Limb (tissue), 2 donors: ENCODE results near the gene MICAL1.

ENCODE experiments used
- DNase-seq, 2 donors: peaks; one replicate each; pipeline ENCODE4 v3.0.0-alpha.2; 2016; ENCODE audit errors: extremely low spot score in 2 of 2

The MICAL1 gene, protein sequence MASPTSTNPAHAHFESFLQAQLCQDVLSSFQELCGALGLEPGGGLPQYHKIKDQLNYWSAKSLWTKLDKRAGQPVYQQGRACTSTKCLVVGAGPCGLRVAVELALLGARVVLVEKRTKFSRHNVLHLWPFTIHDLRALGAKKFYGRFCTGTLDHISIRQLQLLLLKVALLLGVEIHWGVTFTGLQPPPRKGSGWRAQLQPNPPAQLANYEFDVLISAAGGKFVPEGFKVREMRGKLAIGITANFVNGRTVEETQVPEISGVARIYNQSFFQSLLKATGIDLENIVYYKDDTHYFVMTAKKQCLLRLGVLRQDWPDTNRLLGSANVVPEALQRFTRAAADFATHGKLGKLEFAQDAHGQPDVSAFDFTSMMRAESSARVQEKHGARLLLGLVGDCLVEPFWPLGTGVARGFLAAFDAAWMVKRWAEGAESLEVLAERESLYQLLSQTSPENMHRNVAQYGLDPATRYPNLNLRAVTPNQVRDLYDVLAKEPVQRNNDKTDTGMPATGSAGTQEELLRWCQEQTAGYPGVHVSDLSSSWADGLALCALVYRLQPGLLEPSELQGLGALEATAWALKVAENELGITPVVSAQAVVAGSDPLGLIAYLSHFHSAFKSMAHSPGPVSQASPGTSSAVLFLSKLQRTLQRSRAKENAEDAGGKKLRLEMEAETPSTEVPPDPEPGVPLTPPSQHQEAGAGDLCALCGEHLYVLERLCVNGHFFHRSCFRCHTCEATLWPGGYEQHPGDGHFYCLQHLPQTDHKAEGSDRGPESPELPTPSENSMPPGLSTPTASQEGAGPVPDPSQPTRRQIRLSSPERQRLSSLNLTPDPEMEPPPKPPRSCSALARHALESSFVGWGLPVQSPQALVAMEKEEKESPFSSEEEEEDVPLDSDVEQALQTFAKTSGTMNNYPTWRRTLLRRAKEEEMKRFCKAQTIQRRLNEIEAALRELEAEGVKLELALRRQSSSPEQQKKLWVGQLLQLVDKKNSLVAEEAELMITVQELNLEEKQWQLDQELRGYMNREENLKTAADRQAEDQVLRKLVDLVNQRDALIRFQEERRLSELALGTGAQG

DNA sequence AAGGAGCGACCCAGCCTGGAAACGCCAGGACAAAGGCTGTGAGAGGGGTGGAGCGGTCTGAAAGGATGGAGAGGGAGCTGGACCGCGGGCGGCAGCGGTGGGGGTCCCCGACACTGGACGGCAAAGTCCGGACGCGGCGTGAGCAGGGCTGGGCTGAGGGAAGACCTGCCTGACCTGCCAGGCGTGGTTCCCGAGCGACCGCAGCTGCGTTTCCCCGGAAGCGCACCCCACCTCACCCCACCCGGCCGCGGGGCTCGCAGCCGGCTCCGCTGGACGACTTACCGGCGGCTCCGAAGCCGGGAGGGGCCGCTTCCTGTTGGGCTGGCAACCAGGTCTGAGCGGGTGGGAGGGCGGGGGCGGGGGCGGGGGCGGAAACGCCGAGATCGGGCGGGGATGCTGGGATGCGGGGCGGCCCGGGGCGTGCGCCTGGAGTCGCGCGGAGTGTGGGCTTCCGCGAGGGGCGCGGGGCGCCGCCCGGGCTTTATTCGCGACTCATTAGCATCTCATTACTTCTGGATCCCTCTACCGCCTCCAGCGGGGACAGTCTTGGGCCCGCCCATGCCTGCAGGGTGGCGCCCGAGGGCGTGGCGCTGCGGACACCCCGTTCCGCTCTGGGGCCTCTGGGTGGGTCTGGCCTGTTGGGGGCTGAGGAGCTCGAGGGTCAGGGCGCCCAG is at the start of gene MICAL1:
Gene MICAL1, minus strand, starts transcription at position 336 of the 674 bp plus-strand sequence. CDS start 1,576 bp downstream, outside the sequence.
- DNase-seq = peak; percentile 14 to 83

DNA sequence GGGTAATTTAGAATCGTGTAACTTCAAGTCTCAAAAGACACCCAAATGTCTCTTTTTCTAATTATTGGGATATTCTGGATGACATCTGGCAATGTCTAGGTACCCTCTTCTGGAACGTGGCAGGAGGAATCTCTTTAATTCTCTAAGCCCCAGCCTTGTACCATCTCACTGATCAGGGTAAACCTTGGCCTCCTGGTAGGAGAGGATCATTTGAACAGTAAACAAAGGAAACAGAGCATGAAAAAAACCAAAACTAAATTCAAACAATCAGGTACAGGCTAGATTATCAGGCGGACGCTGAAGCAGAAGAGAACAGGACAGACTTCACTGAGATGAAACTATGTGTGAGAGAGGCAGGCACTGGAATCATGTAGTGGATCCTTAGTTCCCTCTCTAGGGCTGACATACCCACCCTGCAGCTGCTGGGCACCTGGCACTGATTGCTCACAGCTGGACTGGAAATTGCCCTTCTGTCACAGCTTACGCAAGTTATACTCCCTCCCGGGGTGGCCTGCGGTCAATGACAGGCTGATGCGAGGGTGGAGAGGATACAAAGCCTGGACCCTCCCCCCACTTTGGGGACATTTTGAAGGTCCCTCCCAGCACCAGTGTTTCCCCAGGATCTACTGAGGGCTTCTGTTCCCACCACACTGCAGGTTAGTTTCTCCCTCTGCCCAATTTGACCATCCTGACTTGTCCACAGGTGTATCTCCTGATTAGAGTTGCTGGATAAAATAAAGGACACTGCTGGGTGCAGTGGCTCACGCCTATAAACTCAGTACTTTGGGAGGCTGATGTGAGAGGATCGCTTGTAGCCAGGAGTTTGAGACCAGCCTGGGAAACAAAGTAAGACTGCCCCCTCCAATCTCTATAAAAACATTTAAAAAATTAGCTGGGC is 48.0 kb upstream of the MICAL1 start:
- peak; percentile 38 to 45 for DNase-seq

DNA sequence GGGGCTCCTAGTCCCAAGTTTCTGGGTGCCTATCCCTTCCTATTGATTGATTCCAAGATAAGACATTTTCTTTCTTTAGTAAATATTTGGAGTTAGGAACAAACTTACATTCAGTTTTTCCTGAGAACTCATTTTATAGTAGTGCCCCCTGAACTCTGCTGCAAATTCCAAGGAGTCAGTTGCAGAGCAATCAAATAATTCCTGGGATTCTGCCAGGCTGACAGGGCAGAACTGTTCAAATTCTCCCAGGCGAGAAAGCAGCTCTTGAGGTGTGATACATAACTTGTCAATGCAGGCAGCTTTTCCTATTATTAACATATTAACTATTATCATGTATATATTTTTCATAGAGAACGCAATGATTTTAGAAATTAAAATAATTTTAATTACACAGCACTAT is 43.4 kb upstream of the MICAL1 start:
- no peak for DNase-seq

DNA sequence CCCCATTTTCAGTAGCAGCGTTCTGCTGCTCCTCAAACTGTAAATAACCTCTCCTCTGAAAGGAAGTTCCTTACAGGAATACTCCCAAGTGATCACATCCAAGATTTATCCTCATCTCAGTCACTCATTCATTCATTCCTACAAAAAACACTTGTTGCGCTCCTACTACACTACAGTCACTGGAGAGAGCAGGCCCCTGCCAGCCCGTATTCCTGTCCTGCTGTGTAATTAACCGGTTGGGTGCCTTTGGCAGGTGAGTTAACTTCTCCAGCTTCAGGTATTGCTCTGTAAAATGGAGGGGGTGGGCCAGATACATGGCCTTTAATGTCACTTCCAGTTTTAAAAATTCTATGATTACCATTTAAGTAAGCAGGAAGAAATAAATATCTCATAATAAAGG is 42.5 kb upstream of the MICAL1 start:
- no peak for DNase-seq

DNA sequence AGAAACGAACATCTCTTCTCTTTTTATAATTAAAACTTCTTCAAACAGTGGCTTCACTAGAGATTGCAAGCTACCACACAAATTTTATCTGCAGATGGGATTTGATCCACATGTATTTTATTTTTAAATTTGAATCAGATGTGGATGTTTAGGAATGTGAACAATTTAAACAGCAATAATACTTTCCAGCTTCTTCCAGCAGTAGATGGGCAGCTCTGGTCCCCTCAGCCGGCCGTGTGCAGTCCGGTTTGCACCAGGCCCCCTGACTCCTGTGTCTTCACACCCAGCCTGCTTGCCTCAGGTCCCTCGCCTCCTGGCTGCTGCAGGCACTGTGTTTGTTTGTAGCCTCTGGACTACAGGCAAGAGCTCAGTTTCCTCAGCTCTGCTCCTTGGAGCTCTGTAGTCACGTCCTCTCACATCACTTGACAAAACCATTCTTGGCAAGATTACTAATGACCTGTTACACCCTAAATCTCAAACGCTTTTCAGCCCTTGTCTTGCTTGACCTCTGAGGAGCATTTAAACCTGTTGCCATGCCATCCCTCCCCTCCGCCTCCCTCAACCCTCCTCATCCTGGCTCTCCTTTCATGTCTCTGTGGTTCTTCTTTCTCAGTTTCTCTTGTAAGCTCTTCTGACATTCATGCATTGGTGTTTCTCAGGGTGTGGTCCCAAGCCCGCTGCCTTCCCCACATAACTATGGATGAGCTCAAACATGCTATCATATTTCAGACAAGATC is 40.6 kb upstream of the MICAL1 start:
- no peak for DNase-seq

DNA sequence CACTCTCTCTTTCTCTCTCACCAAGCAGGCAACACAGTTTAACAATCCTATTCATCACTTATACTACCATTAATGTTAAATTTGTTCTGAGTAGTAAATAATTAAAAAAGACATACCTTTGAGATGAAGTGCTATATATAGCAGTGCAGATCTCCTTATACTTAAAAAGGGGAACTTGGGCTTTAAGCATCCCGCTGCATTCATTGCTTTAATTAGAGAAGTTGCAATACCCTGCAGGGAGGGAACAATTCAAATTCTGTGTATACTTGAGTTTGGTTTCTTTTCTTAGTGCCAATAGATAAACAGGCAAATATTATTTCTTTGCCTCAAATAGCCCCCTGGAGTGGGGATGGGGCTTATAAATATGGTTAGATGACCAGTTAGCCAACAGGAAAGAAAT is 38.3 kb upstream of the MICAL1 start:
- DNase-seq = no peak

DNA sequence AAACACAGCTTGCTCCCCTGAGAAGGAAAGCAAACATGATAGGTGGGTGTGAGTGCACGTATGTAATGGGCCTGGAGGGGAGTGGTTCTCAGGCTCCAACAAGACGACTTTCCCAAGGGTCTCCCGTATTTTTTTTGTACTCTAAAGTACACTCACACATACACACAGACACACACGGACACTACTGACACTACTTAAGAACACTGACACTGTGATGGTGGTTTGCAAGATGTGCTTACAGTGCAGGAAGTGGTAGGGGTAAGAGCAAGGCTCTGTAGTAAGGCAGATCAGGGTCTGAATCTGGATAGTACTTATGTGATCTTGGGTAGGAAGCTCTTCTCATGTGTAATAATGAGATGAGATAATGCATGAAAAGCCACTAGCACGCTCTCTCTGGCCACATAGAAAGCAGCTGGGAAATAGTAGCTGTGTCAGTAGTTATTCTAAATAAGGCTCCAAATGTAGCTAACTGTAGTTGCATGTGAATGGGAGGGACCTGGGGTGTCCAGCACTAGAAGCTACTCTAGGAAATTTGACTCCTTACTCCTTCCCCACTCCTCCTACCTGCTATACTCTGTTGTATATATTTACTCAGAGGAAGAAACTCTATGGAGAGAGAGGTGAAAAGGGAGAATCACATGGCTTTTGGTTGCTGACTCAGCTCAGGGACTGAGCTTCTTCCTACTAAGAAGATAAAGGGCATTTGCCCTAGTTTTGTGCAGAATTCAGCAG is 35.8 kb upstream of the MICAL1 start:
- DNase-seq = no peak

DNA sequence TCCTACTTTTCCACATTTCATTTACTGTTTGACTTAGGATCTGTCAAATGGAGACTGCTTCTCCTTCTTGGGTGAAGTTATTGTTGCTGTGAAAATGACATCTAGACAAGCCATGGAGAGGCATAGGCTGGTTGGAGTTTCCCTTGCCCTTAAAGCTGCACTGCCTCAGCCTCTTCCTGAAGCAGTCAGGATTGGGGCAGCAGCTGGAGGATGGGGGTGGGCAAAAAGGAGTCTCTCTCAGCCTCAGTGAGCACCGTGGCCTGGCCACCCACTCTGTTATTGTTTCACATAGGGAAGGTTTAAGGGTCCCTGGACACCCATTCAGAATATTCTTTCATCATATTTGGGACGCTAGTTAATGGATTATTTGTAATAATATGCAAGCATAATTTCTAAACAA is 35.1 kb upstream of the MICAL1 start:
- no peak for DNase-seq

DNA sequence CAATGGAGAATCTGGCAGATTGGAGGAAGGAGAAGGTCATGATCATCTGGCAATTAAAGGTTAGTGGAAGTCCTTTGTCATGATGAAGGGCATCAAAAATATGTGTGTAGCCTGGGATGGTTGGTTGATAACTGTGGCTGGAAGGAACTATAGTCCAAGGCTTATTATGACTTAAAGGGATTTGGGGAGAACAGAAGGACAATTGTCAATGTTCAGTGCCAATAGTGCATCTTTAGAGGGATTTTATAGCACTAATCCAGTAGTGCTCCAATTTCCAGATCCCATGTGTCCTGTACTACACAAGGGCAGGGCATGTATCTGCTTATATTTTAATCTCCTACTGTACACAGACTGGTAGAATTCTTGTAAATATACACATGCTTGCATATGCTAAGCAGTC is 32.4 kb upstream of the MICAL1 start:
- DNase-seq = no peak

DNA sequence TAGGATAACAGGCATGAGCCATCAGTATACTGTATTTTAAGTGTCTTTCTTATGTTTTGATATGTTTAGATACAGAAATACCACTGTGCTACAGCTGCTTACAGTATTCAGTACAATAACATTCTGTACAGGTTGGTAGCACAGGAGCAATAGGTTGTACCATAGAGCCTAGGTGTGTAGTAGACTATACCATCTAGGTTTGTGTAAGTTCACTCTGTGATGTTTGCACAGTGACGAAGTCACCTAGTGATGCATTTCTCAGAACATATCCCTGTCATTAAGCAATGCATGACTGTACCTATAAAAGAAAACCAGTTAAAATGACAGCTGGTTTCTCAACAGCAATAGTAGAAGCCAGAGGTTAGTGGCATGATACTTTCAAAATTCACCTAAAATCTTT is 30.5 kb upstream of the MICAL1 start:
- no peak for DNase-seq

DNA sequence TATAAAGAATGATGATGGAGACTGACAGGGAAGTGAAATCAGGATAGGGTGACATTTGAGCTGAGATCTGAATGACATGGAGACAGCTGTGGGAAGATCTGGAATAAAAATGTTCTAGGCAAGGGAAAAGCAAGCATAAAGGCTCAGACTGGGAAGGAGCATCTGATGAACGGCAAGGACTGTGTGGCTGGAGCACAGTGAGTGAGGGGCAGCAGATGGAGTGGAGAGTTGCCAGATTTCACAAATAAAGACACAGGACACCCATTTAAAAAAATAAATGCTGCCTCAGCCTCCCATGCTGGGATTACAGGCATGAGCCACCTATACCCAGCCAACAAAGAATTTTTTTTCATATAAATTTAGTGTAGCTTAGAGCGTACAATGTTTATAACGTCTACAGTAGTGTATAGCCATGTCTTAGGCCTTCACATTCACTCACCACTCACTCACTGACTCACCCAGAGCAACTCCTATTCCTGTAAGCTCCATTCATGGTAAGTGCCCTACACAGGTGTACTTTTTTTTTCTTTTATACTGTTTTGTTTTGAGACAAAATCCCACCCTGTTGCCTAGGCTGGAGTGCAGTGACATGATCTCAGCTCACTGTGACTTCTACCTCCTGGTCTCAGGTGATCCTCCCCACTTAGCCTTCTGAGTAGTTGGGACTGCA is 29.8 kb upstream of the MICAL1 start:
- no peak for DNase-seq

DNA sequence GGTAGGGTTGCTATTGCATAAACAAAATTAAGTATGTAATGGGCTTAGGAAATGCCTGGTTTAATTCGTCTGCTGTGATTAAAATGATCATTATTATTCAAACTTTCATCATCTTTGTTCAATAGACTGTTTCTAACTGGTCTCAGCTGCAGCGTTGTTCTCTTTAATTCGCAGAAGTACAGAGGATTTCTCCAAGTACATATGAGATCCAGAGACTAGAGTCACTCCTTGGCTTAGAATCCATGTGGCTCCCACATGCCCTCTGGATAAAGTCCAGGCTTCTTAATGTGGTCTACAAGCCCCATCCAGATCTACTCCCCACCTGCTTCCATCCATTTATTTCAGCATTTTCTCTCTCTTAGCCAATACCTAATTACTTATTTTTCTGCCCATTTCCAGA is 28.6 kb upstream of the MICAL1 start:
- DNase-seq = peak in 1 of 2 donors; percentile 57

DNA sequence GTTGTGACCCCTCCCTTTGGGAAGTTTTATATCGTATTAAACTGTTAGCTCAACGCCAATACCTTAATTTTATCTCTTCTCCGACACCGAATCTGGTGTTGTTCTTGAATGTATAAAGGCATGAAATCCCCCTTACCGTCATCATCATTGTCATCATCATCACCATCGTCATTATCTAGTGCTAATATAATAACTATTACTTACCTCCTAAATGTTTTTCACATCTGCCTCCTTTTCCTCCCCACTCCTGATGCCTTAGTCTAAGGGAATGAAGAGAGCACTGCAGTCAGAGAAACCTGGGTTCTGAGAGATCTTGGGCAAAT is 28.1 kb upstream of the MICAL1 start:
- DNase-seq = no peak

DNA sequence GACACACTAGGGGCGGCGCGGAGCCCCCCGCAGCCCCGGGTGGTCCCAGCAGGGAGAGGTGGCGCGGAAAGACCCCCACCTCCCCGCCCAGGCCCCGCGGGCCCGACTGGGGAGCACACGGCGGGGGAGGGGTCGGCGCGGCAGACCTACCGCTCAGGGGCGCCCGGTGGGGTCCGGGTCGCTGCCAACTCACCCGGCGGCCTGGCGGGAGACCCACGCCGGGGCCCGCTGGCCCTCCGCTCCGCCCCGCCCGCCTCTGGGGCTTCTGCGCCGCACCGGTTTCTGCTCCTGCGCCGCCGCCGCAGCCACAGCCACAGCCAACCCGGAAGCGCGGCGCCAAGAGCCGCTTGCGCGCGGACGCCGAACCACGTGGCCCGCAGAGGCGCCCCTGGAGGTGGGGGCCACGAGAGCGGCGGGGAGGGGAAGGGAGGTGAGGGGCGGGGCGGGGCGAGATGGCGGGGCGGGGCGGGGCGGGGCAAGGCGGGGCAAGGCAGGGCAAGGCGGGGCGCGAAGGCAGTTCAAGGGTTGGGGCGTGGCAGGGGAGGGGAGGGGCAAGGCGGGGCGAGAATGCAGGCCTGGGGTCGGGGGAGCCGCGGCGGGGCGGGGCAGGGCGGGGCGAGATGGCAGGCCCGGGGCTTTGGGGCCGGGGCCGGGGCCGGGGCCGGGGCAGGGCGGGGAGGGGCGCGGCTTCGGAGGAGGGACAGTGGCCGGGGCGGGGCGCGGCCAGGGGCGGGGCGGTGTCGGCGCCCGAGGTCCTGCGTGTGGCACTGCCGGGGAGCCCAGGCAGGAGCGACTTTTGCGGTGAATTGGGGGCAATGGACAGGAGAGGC is 27.5 kb upstream of the MICAL1 start, which contains the start of gene ZBTB24:
Gene ZBTB24, minus strand, starts transcription at position 315 of the 830 bp plus-strand sequence. CDS start 1,193 bp downstream, outside the sequence.
- peak; percentile 82 to 93 for DNase-seq

DNA sequence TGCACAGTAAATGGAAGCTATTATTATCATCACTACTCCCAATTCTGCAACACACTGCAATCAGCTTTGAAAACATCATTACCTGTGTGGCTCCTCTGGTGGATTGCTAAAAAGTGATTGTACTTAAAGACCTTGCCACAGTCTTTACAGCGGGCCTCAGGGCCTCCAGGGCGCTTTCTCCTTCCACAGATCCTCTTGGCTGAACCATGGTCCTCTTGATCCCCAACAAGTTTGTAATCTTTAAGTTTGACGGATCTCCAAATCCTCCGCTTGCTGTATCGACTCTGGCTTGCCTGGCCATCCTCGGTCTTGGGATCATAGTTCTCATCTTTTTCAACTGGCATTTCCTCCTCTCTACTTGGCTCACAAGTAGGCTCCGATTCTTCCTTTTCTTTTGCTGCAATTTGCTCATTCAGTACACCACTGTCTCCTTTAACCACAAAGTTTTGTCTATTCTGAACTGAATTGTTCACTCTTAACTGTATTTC is 25.5 kb upstream of the MICAL1 start:
- no peak for DNase-seq

DNA sequence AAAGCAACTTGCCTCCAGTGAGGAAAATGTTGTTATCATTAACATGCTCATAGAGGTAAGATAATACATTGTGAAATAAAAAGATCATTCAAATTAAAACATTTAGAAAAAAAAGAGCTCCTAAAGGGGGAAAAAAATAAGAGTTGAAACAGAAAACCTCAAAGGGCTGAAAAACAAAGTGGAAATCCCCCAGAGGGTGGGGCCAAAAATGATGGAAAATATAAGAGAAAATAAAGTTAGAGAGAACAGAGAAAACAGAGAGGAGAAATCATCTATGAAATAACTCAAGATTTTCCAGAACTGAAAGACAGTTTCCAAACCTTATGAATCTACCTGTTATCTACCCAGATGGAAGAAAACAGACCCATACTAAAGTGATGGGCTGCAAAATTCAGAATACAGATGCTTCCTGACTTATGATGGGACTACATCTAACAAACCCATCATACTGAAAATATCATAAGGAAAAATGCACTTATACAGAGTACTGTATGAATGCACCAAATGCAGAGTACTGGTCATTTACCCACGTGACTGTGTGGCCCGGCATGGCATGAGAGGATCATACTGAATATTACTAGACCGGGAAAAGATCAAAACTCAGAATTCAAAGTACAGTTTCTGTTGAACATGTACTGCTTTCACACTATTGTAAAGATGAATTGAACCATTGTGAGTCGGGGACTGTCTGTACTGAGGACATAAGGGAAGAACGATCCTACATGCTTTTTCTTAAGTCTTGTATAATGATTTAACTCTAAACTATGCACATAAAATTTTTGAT is 23.5 kb upstream of the MICAL1 start:
- no peak for DNase-seq
